Endothelial cell of umbilical vein (primary cell): Measurements from ENCODE around the gene SLIT1. TPM values are rescaled to one million over a fixed set of nuclear protein-coding genes. Genes with fewer than 3 reads are reported as not detected.

Experiments used
- BruUV-seq: library from RNA; stranded (reverse); fragments of 400-500 nt; replicated peaks from 2 replicates; lab custom pipeline; 2021; lab: Mats Ljungman, UMichigan
- CTCF ChIA-PET: fragments of 300-600, 350-600 bp; sonication (Branson Sonifier 250); formaldehyde crosslinking; loops from one replicate; lab custom pipeline; 2021; ENCODE audit warnings: antibody characterized with exemption, inconsistent platforms; lab: Charles Lee
- POLR2A ChIA-PET: fragments of 300-600, 350-600 bp; sonication (Branson Sonifier 250); formaldehyde crosslinking; loops from one replicate; lab custom pipeline; 2021; ENCODE audit warnings: antibody characterized with exemption, inconsistent platforms; lab: Charles Lee
- DNase-seq: peaks from one replicate; pipeline ENCODE4 v3.0.0-alpha.2; 2011; ENCODE audit warnings: low read depth, low spot score
- FAIRE-seq: peaks from 2 replicates; lab custom pipeline; 2011; peaks lifted over from hg19 to GRCh38; lab: Jason Lieb, UNC
- H2AFZ ChIP-seq: 2 replicates; pipeline ENCODE4 v1.6.0; 2012; ENCODE audit warnings: low read depth, low read length, control low read depth, inconsistent platforms
- H3K27ac ChIP-seq: 2 replicates; pipeline ENCODE4 v1.5.1; 2011; ENCODE audit warnings: low read depth, mild to moderate bottlenecking, control low read depth, low read length, moderate library complexity; ENCODE audit not compliant: insufficient read depth
- H3K27me3 ChIP-seq, 2 experiments: 2 replicates each; pipeline versions ENCODE4 v1.6.0 to v1.6.1; 2011; ENCODE audit warnings: low read length in 2 of 2, mixed read lengths in 1 of 2; ENCODE audit not compliant: control insufficient read depth in 2 of 2, insufficient read depth in 2 of 2
- H3K36me3 ChIP-seq, 2 experiments: 2 replicates in 1 of 2; 3 replicates in 1 of 2; pipeline ENCODE4 v1.5.1; 2011; ENCODE audit warnings: low read length in 2 of 2, mild to moderate bottlenecking in 1 of 2, moderate library complexity in 1 of 2; ENCODE audit not compliant: control insufficient read depth in 2 of 2, insufficient read depth in 2 of 2; ENCODE audit errors: extremely low read depth in 1 of 2
- H3K4me1 ChIP-seq: 3 replicates; pipeline ENCODE4 v1.5.1; 2011; ENCODE audit warnings: mild to moderate bottlenecking, low read length; ENCODE audit not compliant: control insufficient read depth, insufficient read depth; ENCODE audit errors: extremely low read depth
- H3K4me2 ChIP-seq: 2 replicates; pipeline ENCODE4 v1.6.1; 2011; ENCODE audit warnings: low read length, control low read depth, mixed read lengths; ENCODE audit not compliant: insufficient read depth
- H3K4me3 ChIP-seq, 3 experiments: fragments of 200-600 bp in 1 of 3; sonication (generic), shearing (Covaris generic) in 1 of 3; replicated peaks in 1 of 3; 2 replicates each; pipeline ENCODE4 v1.5.1; 2011 to 2016; ENCODE audit warnings: control low read depth in 3 of 3, low read length in 3 of 3, mild to moderate bottlenecking in 2 of 3, inconsistent platforms in 1 of 3, low read depth in 1 of 3, moderate library complexity in 1 of 3; ENCODE audit not compliant: insufficient read depth in 1 of 3
- H3K79me2 ChIP-seq: 2 replicates; pipeline ENCODE4 v1.6.0; 2012; ENCODE audit warnings: low read length, inconsistent platforms; ENCODE audit not compliant: control insufficient read depth, insufficient read depth
- H3K9ac ChIP-seq: replicated peaks from 2 replicates; pipeline ENCODE3; 2011; ENCODE audit warnings: low read length, control low read depth; ENCODE audit not compliant: insufficient read depth; ENCODE audit errors: extremely low read depth
- H3K9me1 ChIP-seq: replicated peaks from 3 replicates; pipeline ENCODE4 v1.6.0; 2011; ENCODE audit warnings: mild to moderate bottlenecking, low read length; ENCODE audit not compliant: control insufficient read depth, insufficient read depth; ENCODE audit errors: extremely low read depth
- H3K9me3 ChIP-seq: replicated peaks from 2 replicates; pipeline ENCODE4 v1.5.1; 2012; ENCODE audit warnings: low read length, inconsistent platforms; ENCODE audit not compliant: control insufficient read depth, insufficient read depth
- H4K20me1 ChIP-seq: replicated peaks from 2 replicates; pipeline ENCODE3; 2011; ENCODE audit warnings: mild to moderate bottlenecking, low read length; ENCODE audit not compliant: control insufficient read depth, insufficient read depth; ENCODE audit errors: extremely low read depth
- EZH2 ChIP-seq: IDR thresholded peaks from 2 replicates; pipeline ENCODE4 v1.6.1; 2012; ENCODE audit warnings: borderline replicate concordance, low read depth, mild to moderate bottlenecking, moderate library complexity, low read length, inconsistent platforms; ENCODE audit not compliant: severe bottlenecking
- FOS ChIP-seq: IDR thresholded peaks from 2 replicates; pipeline ENCODE4 v1.6.1; 2011; ENCODE audit warnings: mild to moderate bottlenecking, low read length, moderate library complexity, borderline replicate concordance; ENCODE audit not compliant: insufficient read depth
- GATA2 ChIP-seq: IDR thresholded peaks from 2 replicates; pipeline ENCODE4 v1.7.0; 2011; ENCODE audit warnings: low read depth, mild to moderate bottlenecking, moderate library complexity, mixed read lengths, low read length; ENCODE audit not compliant: insufficient read length, insufficient read depth
- JUN ChIP-seq: IDR thresholded peaks from 2 replicates; pipeline ENCODE4 v1.6.1; 2011; ENCODE audit warnings: borderline replicate concordance, low read depth; ENCODE audit not compliant: insufficient read length, insufficient read depth
- POLR2A ChIP-seq: IDR thresholded peaks from 2 replicates; pipeline ENCODE4 v1.6.1; 2012; ENCODE audit warnings: low read depth, mild to moderate bottlenecking, control low read depth, low read length
- POLR2AphosphoS5 ChIP-seq: IDR thresholded peaks from 2 replicates; pipeline ENCODE4 v1.6.1; 2012; ENCODE audit warnings: low read depth, mild to moderate bottlenecking, control low read depth, low read length, moderate library complexity; ENCODE audit not compliant: insufficient read depth
- dilution Hi-C: fragments of 300-500 bp; cut with MboI; formaldehyde crosslinking; loops from one replicate; pipeline ENCODE4 v1.15.0; 2019; ENCODE audit warnings: low sequenced_read_pairs; ENCODE audit not compliant: extremely low pct_ligation_motif_present
- intact Hi-C: fragments of 100-400 bp; cut with micrococcal nuclease; formaldehyde crosslinking; loops from one replicate; pipeline ENCODE4 v1.10.0; 2022
- polyA plus RNA-seq, 4 experiments: library from polyadenylated mRNA; depleted of rRNA in 3 of 4; stranded (reverse) in 3 of 4; unstranded in 1 of 4; fragments of >200 nt; gene quantifications; 2 replicates each; pipeline versions ENCODE4 v1.2.1 to v1.2.3, GENCODE V29; 2011 to 2012; ENCODE audit warnings: missing spikeins in 1 of 4
- total RNA-seq: library from RNA; stranded (reverse); gene quantifications from 2 replicates; pipeline ENCODE4 v1.2.3, GENCODE V29; 2021
- TF ChIP-seq, protein P1 (sequence below), 2 donors: IDR thresholded peaks; 1 replicate in 1 of 2; 2 replicates in 1 of 2; pipeline ENCODE4 v1.5.1; 2011; ENCODE audit warnings: low read length in 2 of 2, mild to moderate bottlenecking in 2 of 2, moderate library complexity in 2 of 2, control low read depth in 1 of 2, inconsistent platforms in 1 of 2, low read depth in 1 of 2; ENCODE audit not compliant: insufficient read depth in 1 of 2; ENCODE audit errors: extremely low read depth in 1 of 2

The SLIT1 gene
- total and polyA plus RNA-seq, 2 donors (not counting 3 experiments of a cell fraction or from before 2014, with no cell fraction given), result 0.04 to 0.20 TPM

DNA sequence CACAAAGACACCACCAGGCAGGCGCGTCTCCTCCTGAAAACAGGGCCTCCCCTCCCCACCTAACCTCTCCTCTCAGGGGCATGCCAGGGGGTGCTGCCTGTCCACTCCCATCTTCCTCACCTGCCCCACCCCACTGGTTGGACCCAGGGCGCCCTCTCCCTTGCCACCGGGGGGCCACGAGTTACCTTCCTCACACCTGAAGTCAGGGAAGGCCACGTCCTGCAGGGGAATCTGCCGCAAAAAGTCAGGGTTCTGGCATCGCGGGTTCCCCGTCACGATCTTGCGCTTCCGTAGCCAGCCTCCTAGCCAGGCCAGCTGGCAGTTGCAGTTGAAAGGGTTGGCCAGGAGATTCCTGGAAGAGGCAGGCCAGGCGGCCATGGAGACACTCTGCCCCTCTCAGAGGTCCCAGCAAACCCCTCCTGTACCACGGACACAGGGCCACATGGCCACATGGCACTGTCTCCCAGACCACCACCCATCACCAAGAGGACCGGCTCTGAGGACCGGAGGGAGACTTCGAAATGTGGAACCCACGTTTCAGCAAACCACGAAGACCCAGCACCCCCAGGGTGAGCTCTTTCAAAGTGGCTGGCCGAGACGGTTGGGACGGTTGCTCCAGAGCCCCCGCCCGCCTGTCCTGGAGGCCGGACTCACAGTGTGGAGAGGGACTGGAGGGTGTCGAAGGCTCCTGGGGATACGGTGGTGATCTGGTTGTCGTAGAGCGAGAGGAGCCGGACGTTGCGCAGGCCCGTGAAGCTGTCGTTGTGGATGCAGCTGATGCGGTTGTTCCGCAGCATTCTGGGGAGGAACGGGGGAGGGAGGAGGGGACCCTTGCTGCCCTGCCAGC lies 142.8 kb downstream of the SLIT1 start:
- Histone ChIP-seq H4K20me1 (no peaks in the 10 kb centered on the region), H3K27ac (no peak overlapping the region), H3K9me3 (no peaks in the 10 kb centered on the region), H3K9ac (no peak overlapping the region), H3K36me3 (no peaks in the 10 kb centered on the region), H3K4me2 (no peak overlapping the region), H3K9me1 (no peaks in the 10 kb centered on the region), H3K79me2 (no peaks in the 10 kb centered on the region), H3K4me3 (no peak overlapping the region), H2AFZ (no peak overlapping the region), H3K4me1 (no peaks in the 10 kb centered on the region), H3K27me3 (no peaks in the 10 kb centered on the region)
- FAIRE-seq (no peak), DNase-seq (no peak)
- TF ChIP-seq, protein P1, sequence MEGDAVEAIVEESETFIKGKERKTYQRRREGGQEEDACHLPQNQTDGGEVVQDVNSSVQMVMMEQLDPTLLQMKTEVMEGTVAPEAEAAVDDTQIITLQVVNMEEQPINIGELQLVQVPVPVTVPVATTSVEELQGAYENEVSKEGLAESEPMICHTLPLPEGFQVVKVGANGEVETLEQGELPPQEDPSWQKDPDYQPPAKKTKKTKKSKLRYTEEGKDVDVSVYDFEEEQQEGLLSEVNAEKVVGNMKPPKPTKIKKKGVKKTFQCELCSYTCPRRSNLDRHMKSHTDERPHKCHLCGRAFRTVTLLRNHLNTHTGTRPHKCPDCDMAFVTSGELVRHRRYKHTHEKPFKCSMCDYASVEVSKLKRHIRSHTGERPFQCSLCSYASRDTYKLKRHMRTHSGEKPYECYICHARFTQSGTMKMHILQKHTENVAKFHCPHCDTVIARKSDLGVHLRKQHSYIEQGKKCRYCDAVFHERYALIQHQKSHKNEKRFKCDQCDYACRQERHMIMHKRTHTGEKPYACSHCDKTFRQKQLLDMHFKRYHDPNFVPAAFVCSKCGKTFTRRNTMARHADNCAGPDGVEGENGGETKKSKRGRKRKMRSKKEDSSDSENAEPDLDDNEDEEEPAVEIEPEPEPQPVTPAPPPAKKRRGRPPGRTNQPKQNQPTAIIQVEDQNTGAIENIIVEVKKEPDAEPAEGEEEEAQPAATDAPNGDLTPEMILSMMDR (IDR thresholded peaks at IDR 0.05; ENCODE audit: extremely low read depth in 1 of 2, insufficient read depth in 1 of 2, low read depth in 1 of 2, low read length in 2 of 2), result no peak
- no peak for TF ChIP-seq POLR2A
- no peak for TF ChIP-seq POLR2AphosphoS5
- TF ChIP-seq GATA2, result no peak
- no peak for TF ChIP-seq JUN
- no peak for TF ChIP-seq EZH2
- TF ChIP-seq FOS, result no peak
- BruUV-seq, result no TSS peak
- dilution Hi-C loops (no loop called here), intact Hi-C loops (no loop called here)
- ChIA-PET POLR2A (no interaction called here), CTCF (interaction anchor here (1.4 to 1.9 kb wide), 2 partner anchors 14 to 18 kb away, joined by 4 to 5 read pairs; no protein-coding TSS in a partner anchor)
